CD4-positive, alpha-beta T cell treated with Interferon gamma for 1 hour (primary cell): ENCODE measurements around the gene PDE8A.

Experiments used
- DNase-seq: peaks from one replicate; pipeline ENCODE4 v3.0.0-alpha.2; 2020

PDE8A gene

GRCh38 chr15:84981711-84982300 lies at the start of gene PDE8A:
TSS of gene PDE8A (plus strand) at chr15:84981856. CDS start at chr15:84982163, 307 bp downstream.
- DNase-seq = peak; percentile 49

GRCh38 chr15:84934942-84935729 lies 46.5 kb upstream of the PDE8A start:
- no peak for DNase-seq

DNA sequence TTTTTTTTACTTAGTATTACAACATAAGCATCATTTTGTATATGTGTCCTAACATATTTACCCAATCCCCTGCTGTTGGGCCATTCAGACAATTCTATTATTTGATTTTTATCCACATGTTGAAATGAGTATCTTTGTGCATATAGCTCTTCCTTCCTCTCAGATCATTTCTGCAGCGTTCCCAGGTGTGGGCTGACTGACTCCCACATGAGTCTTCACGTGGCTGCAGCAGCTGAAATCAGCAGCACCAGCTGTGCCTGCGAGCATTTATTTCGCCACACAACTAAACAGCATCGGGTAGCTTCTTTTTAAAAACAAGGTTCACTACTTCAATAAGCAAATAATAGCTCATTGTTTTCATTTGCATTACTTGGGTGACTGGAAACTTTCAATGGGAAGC lies 44.5 kb upstream of the PDE8A start:
- no peak for DNase-seq

GRCh38 chr15:84938726-84939125 lies 42.9 kb upstream of the PDE8A start:
- DNase-seq = no peak

- DNase-seq = no peak
Observed at GRCh38 chr15:84940399-84940798, 41.3 kb upstream of the PDE8A start.

- no peak for DNase-seq
Observed at GRCh38 chr15:84942456-84942855, 39.2 kb upstream of the PDE8A start.

GRCh38 chr15:84944311-84944710 lies 37.3 kb upstream of the PDE8A start:
- DNase-seq = no peak

DNA sequence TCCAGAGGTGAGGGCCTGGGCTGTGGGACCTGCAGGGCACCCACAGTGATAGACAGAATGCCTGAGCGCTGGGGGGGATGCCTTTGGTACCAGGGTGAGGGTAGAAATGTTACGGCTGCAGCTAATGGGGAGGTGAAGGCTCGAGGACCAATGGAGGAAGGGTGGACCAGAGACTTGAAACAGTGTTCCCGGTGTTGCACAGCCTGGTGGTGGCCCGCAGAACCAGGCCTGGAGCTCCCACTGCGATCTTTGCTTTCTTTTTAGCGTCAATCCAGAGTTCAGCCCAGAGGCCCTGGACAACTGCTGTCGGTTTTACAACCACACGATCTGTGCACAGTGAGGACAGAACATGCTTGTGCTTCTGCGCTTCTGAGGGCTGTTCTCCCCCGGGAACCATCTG lies 36.8 kb upstream of the PDE8A start:
- DNase-seq = no peak

- no peak for DNase-seq
Observed at GRCh38 chr15:84946772-84947489, 34.7 kb upstream of the PDE8A start.

DNA sequence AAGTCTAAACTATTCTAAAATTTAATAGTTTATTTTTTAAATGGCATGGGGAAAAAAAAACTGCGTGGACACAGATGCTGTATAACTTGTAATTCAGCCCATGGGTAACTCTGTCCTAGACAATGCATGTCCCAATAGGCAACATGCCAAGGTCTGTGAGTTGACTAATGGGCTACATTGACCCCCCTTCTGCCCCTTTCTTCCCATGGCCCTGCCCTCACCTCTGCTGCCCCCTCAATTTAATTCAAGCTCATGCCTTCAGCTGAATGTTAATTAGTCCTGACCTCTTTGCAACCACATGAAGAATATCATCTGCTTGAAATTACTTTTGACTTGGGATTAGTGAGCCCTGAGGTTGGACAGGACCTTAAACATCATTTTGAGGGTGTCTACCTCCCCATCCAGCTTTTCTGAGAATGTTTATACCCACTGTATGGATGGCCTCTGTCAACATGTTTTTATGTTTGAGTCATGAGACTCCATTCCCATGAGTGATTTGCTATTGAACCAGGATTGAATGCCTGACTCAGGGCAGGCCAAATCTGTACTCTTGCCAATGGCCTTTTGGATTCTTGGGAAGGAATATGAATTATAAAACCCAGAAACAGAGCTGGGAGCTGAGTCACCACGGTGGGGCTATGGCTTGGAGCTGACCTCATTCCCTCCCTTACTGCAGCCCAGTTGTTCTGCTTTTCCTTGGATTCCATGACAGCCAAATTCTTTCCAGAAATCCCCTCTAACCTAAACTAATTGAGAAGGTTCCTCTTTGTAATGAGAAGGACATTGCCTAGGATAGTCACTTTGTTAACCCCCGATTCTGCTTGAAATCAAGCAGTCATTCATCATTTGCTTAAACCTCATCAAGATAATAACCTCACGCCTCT lies 33.5 kb upstream of the PDE8A start:
- no peak for DNase-seq

- DNase-seq = no peak
Observed at GRCh38 chr15:84949043-84949442, 32.6 kb upstream of the PDE8A start.

GRCh38 chr15:84949845-84950569 lies 31.6 kb upstream of the PDE8A start:
- no peak for DNase-seq

DNA sequence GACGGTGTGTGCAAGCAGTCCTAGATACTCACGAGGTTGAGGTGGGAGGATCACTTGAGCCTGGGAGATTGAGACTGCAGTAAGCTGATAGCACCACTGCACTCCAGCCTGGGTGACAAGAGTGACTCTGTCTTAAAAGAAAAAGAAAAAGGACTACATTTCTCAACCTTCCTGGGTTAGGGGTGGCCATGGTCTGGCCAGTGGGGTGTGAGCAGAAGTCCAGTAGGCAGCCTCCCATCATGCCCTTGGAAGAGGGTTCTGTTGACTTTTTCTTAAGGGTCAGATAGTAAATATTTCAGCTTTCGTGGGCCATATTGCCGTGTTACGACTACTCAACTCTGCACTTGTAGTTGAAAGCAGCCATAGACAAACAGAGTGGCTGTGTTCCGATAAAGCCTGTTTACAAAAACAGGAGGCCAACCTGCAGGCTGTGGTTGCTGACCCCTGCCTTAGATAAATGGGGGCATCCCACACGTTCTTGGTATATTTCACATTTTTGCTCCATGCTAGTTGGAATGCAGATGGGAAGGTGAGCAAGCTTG lies 31.0 kb upstream of the PDE8A start:
- DNase-seq = no peak

GRCh38 chr15:84951736-84952135 lies 29.9 kb upstream of the PDE8A start:
- DNase-seq = no peak

DNA sequence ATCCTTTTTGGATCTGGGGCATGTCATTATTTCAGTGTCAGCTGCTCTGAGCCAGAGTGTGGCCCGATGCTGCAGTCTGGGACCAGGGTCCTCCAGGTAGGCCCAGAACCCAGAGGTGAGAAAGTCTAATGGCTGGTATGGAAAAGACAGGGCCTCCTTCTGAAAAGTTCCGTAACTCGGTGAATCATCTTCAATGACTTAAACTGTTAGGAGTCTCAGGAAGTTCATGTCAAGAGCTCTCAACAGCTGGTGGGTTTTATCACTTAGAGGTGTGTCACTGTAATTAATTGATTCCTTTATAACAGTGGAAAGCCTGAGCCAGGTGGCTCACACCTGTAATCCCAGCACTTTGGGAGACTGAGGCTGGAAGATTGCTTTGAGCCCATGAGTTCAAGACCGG lies 28.5 kb upstream of the PDE8A start:
- no peak for DNase-seq

DNA sequence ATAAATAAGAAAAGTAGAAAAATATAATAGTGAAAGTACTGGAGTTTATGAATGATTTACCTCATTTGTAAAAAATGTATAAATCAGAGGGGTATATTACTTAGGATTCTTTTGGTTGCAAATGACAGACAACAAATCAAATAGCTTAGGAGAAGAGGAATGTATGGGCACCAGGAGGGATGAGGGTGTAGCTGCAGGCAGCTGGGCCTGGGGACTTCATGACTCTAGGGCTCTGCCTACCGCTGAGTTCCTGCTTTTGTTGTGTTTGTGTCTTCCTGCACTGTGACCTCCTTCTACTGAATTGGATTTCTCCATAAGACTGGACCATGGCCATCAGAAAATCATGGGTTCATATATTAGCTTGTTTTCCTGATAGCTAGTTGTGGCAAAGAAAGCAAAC lies 27.9 kb upstream of the PDE8A start:
- DNase-seq = no peak

- peak; percentile 27 for DNase-seq
Observed at GRCh38 chr15:84955089-84955848, 26.4 kb upstream of the PDE8A start.

DNA sequence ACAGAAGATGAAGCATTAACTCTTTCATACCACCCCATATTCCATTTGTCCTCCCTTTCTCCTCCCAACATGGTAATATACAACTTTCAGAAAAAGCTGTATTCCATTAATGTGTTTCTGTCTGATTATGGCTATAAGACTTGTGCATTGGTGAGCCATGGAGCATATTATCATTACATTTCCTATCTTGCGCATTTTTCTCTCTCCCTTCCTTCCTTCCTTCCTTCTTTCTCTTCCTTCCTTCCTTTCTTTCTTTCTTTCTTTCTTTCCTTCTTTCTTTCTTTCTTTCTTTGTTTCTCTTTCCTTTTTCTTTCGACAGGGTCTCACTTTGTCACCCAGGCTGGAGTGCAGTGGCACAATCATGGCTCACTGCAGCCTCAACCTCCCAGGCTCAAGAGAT lies 25.5 kb upstream of the PDE8A start:
- no peak for DNase-seq

DNA sequence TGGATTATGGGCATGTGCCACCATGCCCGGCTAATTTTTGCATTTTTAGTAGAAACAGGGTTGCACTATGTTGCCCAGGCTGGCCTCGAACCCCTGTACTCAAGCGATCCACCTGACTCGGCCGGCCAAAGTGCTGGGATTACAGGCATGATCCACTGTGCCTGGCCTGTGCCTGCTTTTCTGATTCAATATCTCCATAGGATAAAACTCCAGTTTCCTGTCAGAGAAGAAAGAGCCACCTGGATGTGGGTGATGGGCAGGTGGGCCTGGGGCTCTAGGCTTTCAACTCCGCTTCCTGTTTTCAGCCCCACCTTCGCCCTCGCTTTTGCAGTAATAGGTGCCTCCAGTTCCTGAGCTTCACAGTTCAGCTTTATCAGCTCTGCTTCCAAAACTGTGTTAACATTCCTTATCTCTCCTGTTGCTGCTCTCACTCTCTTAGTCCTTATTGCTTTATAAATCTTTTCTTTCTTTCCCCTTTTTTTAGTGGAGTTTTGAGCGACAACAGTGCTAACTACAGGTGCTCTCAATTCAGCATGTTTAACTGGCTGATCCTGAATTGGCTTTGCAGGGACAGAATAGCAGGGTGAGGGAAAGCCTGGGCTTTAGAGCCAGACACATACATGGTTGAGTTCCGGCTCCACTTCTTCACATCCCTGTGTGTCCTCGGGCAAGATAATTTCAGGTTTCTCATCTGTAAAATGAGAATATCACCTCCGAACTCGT lies 21.1 kb upstream of the PDE8A start:
- no peak for DNase-seq

DNA sequence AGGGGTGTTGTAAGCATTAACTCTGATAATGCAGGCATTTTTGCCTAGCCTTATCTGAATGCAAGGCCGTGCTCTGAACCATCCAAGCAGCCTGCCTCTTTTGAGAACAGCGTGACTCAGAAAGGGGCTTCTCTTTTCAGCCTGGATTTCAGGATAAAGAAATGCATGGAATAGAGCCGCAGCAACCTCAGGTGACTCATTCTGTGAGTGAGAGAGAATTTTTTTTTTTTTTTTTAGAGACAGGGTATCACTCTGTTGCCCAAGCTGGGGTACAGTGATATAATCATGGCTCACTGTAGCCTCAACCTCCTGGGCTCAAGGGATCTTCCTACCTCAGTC lies 20.6 kb upstream of the PDE8A start:
- DNase-seq = no peak

DNA sequence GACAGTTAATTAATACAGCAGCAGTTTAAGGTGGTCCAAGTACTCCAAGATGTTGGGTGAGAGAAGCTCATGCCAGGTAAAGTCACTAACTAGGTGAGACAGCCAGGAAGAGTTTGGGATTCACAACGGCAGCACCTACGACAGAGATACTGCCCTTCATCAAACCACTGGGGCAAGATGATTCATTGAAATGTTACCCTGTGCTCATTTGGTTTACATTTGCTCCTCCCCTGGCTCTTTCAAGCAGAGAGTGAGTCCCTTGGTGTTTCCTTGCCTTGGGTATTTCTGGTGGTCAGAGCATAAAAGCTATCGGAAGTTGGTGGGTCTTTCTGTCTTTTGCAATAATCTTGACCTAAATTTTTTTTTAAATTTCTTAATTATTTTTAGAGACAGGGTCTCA lies 19.9 kb upstream of the PDE8A start:
- DNase-seq = no peak
